GM12878 (cell line): ENCODE results near the gene APOC4. TPM values are rescaled to one million over a fixed set of nuclear protein-coding genes. Genes with fewer than 3 reads are reported as not detected.

Experiments
- ATAC-seq: fragments of 200-7000 bp; cut with Tn5 transposase; 3 replicates; pipeline ENCODE4 v1.9.1; 2020; ENCODE audit warnings: mild to moderate bottlenecking, moderate library complexity
- BruUV-seq: library from RNA; stranded (reverse); fragments of 400-500 nt; replicated peaks from 2 replicates; lab custom pipeline; 2021; lab: Mats Ljungman, UMichigan
- CTCF ChIA-PET: fragments of 300-600 bp; sonication (Branson Sonifier 250); formaldehyde crosslinking; extraction: SDS; loops from one replicate; lab custom pipeline; 2021; ENCODE audit warnings: inconsistent platforms; lab: Yijun Ruan, JAX
- POLR2A ChIA-PET: fragments of 350-600 bp; formaldehyde crosslinking; extraction: SDS; loops from one replicate; lab custom pipeline; 2021; ENCODE audit warnings: inconsistent platforms; lab: Charles Lee
- RAD21 ChIA-PET: fragments of 300-600 bp; sonication (Branson Sonifier 250); formaldehyde crosslinking; loops from one replicate; lab custom pipeline; 2023; ENCODE audit warnings: antibody characterized with exemption; ENCODE audit not compliant: unreplicated experiment; lab: Charles Lee
- SMC1A ChIA-PET: fragments of 300-600 bp; sonication (Branson Sonifier 250); formaldehyde crosslinking; loops from one replicate; lab custom pipeline; 2023; ENCODE audit not compliant: unreplicated experiment, uncharacterized antibody; lab: Charles Lee
- DNase-seq: peaks from one replicate; pipeline ENCODE4 v3.0.0-alpha.2; 2011; ENCODE audit warnings: low read depth, low spot score
- FAIRE-seq: peaks from 3 replicates; lab custom pipeline; 2011; peaks lifted over from hg19 to GRCh38; lab: Jason Lieb, UNC
- H2AFZ ChIP-seq: 2 replicates; pipeline ENCODE4 v1.6.0; 2011; ENCODE audit warnings: low read depth, low read length, control low read depth; ENCODE audit not compliant: control insufficient read depth
- H3K27ac ChIP-seq: 2 replicates; pipeline ENCODE4 v1.5.1; 2011; ENCODE audit warnings: control low read depth; ENCODE audit not compliant: control insufficient read depth, insufficient read depth
- H3K27me3 ChIP-seq, 2 experiments: replicated peaks in 1 of 2; 2 replicates each; pipeline versions ENCODE4 v1.6.0 to v1.6.1; 2011; ENCODE audit warnings: low read length in 1 of 2; ENCODE audit not compliant: control insufficient read depth in 2 of 2, insufficient read depth in 2 of 2
- H3K36me3 ChIP-seq, 2 experiments: 2 replicates each; pipeline ENCODE4 v1.5.1; 2011; ENCODE audit warnings: low read length in 1 of 2; ENCODE audit not compliant: control insufficient read depth in 2 of 2, insufficient read depth in 2 of 2
- H3K4me1 ChIP-seq: 2 replicates; pipeline ENCODE4 v1.6.1; 2011; ENCODE audit warnings: mild to moderate bottlenecking, low read length, moderate library complexity, mixed read lengths; ENCODE audit not compliant: control insufficient read depth, insufficient read depth
- H3K4me2 ChIP-seq: 2 replicates; pipeline ENCODE4 v1.6.0; 2011; ENCODE audit warnings: control low read depth; ENCODE audit not compliant: control insufficient read depth, insufficient read depth
- H3K4me3 ChIP-seq: fragments of 200-600 bp; sonication (generic); 2 replicates; pipeline ENCODE4 v1.5.1; 2016
- H3K79me2 ChIP-seq: 2 replicates; pipeline ENCODE4 v1.6.0; 2011; ENCODE audit warnings: low read length; ENCODE audit not compliant: control insufficient read depth, insufficient read depth
- H3K9ac ChIP-seq: 2 replicates; pipeline ENCODE4 v1.8.0; 2011; ENCODE audit warnings: low read length, control low read depth, mixed read lengths; ENCODE audit not compliant: control insufficient read depth, insufficient read depth
- H3K9me3 ChIP-seq: replicated peaks from 3 replicates; pipeline ENCODE4 v1.5.1; 2011; ENCODE audit warnings: mild to moderate bottlenecking, low read length; ENCODE audit not compliant: control insufficient read depth, insufficient read depth
- H4K20me1 ChIP-seq: 2 replicates; pipeline ENCODE4 v1.6.0; 2011; ENCODE audit not compliant: control insufficient read depth, insufficient read depth
- BMI1 ChIP-seq: fragments of 450-650 bp; IDR thresholded peaks from 2 replicates; pipeline ENCODE4 v1.6.1; 2016; ENCODE audit warnings: mild to moderate bottlenecking, moderate library complexity, borderline replicate concordance
- CBX5 ChIP-seq: sonication (generic); IDR thresholded peaks from 2 replicates; pipeline ENCODE4 v1.6.1; 2016; ENCODE audit warnings: low read depth, moderate library complexity, mild to moderate bottlenecking, inconsistent platforms
- CHD4 ChIP-seq: fragments of 200-600 bp; sonication (generic); IDR thresholded peaks from 2 replicates; pipeline ENCODE4 v1.6.1; 2016; ENCODE audit warnings: mild to moderate bottlenecking
- FOS ChIP-seq: IDR thresholded peaks from 3 replicates; pipeline ENCODE4 v1.6.1; 2011; ENCODE audit warnings: borderline replicate concordance; ENCODE audit not compliant: insufficient read length; ENCODE audit errors: extremely low read depth
- SIX5 ChIP-seq: IDR thresholded peaks from 2 replicates; pipeline ENCODE4 v1.6.1; 2011; ENCODE audit warnings: mild to moderate bottlenecking, low read depth, low read length, moderate library complexity; ENCODE audit not compliant: severe bottlenecking
- SPI1 ChIP-seq: IDR thresholded peaks from 2 replicates; pipeline ENCODE4 v1.6.1; 2011; ENCODE audit warnings: low read depth, mild to moderate bottlenecking, low read length, moderate library complexity, borderline replicate concordance; ENCODE audit not compliant: insufficient read depth
- WGBS: methylation state at CpG from one replicate; pipeline ENCODE4 v1.1.6; 2016; ENCODE audit warnings: low lambda C conversion rate; ENCODE audit not compliant: insufficient replicate concordance, insufficient coverage; ENCODE audit errors: missing lambda C conversion rate; 5-methylcytosine and 5-hydroxymethylcytosine counted together
- in situ Hi-C: fragments of 300-500 bp; cut with MboI; formaldehyde crosslinking; loops from 9 replicates; pipeline ENCODE4 v1.14.3; 2018; ENCODE audit warnings: mixed read lengths
- intact Hi-C: fragments of 100-400 bp; cut with micrococcal nuclease; formaldehyde crosslinking; loops from one replicate; pipeline ENCODE4 v1.14.2; 2022; ENCODE audit not compliant: unreplicated experiment
- polyA plus RNA-seq, 11 experiments: library from polyadenylated mRNA; depleted of rRNA in 4 of 11; unstranded in 6 of 11; stranded (reverse) in 5 of 11; fragments of >200 nt; fragmentation: Nextera tagmentation in 4 of 11; fragmentation: Illumina TruSeq in 1 of 11; extraction: Ambion mirVana in 4 of 11; extraction: Trizol in 1 of 11; gene quantifications; 1 replicate in 1 of 11; 2 replicates in 10 of 11; pipeline versions ENCODE4 v1.2.1 to v1.2.3, GENCODE V29; 2011 to 2016; ENCODE audit warnings: inconsistent platforms in 2 of 11, missing spikeins in 2 of 11, low read depth in 1 of 11
- total RNA-seq, 4 experiments: library from RNA; depleted of rRNA in 3 of 4; stranded (reverse); fragments of >200 nt in 3 of 4; fragmentation: Illumina TruSeq in 1 of 4; extraction: Trizol in 1 of 4; gene quantifications; 2 replicates each; pipeline versions ENCODE4 v1.2.1 to v1.2.3, GENCODE V29; 2013 to 2021
- TF ChIP-seq, protein P1 (sequence below): IDR thresholded peaks from 2 replicates; pipeline ENCODE4 v1.6.1; 2012; ENCODE audit warnings: improper control_type of control experiment, low read depth, low read length; ENCODE audit not compliant: insufficient replicate concordance
- TF ChIP-seq, protein P2 (sequence below): fragments of 450-650 bp; IDR thresholded peaks from 2 replicates; pipeline ENCODE4 v1.6.1; 2016; ENCODE audit warnings: mild to moderate bottlenecking

APOC4 gene
- total and polyA plus RNA-seq, 10 of the 15 experiments (the other 5 are each of a cell fraction or from before 2014, with no cell fraction given): not detected

DNA sequence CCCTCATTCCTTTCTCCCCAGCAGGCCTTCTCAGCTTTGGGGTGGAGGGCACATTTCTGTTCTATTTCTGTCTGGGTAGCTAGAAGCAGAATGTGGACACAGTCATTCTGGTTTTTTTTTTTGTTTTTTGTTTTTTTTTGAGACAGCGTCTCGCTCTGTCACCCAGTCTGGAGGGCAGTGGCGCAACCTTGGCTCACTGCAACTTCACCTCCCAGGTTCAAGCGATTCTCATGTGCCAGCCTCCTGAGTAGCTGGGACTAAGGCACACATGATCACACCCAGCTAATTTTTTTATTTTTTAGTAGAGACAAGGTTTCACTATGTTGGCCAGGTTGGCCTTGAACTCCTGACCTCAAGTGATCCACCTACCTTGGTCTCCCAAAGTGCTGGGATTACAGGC lies 33.4 kb downstream of the APOC4 start (continued):
- TF ChIP-seq, protein P1, sequence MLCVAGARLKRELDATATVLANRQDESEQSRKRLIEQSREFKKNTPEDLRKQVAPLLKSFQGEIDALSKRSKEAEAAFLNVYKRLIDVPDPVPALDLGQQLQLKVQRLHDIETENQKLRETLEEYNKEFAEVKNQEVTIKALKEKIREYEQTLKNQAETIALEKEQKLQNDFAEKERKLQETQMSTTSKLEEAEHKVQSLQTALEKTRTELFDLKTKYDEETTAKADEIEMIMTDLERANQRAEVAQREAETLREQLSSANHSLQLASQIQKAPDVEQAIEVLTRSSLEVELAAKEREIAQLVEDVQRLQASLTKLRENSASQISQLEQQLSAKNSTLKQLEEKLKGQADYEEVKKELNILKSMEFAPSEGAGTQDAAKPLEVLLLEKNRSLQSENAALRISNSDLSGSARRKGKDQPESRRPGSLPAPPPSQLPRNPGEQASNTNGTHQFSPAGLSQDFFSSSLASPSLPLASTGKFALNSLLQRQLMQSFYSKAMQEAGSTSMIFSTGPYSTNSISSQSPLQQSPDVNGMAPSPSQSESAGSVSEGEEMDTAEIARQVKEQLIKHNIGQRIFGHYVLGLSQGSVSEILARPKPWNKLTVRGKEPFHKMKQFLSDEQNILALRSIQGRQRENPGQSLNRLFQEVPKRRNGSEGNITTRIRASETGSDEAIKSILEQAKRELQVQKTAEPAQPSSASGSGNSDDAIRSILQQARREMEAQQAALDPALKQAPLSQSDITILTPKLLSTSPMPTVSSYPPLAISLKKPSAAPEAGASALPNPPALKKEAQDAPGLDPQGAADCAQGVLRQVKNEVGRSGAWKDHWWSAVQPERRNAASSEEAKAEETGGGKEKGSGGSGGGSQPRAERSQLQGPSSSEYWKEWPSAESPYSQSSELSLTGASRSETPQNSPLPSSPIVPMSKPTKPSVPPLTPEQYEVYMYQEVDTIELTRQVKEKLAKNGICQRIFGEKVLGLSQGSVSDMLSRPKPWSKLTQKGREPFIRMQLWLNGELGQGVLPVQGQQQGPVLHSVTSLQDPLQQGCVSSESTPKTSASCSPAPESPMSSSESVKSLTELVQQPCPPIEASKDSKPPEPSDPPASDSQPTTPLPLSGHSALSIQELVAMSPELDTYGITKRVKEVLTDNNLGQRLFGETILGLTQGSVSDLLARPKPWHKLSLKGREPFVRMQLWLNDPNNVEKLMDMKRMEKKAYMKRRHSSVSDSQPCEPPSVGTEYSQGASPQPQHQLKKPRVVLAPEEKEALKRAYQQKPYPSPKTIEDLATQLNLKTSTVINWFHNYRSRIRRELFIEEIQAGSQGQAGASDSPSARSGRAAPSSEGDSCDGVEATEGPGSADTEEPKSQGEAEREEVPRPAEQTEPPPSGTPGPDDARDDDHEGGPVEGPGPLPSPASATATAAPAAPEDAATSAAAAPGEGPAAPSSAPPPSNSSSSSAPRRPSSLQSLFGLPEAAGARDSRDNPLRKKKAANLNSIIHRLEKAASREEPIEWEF: no peak
- TF ChIP-seq, all 136 proteins: peak for 0

DNA sequence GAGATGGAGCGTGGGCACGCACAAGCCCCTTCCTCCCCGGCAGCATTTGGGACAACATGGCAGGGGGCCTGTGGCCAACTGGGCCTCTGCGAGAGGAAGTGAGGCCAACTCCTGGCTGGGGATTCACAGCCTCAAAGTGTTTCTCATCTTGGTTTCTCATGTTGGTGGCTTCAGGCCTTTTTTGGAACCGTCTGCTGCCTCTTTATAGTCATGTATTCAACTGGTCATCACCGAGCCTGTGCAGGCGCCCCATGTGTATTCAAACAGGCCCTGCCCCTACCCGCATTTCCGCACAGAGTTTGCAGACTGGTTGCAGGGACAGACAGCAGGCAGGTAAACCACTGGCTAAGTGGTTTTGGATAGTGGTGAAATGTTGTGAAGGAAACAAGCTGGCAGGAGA lies 42.0 kb downstream of the APOC4 start:
- H3K4me3 ChIP-seq: no peak overlapping the region
- intact Hi-C loops: no loop called here
- TF ChIP-seq SIX5 (no peak), CHD4 (no peak), FOS (no peak), CBX5 (no peak), SPI1 (peak; percentile 62; the same call in 1 of the 2 replicates), BMI1 (no peak)
- TF ChIP-seq, protein P2, sequence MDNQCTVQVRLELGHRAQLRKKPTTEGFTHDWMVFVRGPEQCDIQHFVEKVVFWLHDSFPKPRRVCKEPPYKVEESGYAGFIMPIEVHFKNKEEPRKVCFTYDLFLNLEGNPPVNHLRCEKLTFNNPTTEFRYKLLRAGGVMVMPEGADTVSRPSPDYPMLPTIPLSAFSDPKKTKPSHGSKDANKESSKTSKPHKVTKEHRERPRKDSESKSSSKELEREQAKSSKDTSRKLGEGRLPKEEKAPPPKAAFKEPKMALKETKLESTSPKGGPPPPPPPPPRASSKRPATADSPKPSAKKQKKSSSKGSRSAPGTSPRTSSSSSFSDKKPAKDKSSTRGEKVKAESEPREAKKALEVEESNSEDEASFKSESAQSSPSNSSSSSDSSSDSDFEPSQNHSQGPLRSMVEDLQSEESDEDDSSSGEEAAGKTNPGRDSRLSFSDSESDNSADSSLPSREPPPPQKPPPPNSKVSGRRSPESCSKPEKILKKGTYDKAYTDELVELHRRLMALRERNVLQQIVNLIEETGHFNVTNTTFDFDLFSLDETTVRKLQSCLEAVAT: 0 out of 2 replicates have a peak, but pooled peaks have one; percentile 33
- H3K4me1 ChIP-seq: no peaks in the 10 kb centered on the region
- no peak overlapping the region; the same call in 1 of the 2 replicates for H3K27ac ChIP-seq
- H3K4me2 ChIP-seq: no peak overlapping the region
- in situ Hi-C loops: no loop called here
- ATAC-seq (no peak), DNase-seq (no peak), FAIRE-seq (no peak)
- POLR2A ChIA-PET: interaction anchor here (0.6 kb wide), 1 partner anchor 22 kb away, joined by 5 read pairs; no protein-coding TSS in a partner anchor
- SMC1A ChIA-PET: interaction anchor here (0.6 kb wide), 1 partner anchor 250 kb away, joined by 3 read pairs; no protein-coding TSS in a partner anchor
- H3K9me3 ChIP-seq: no peaks in the 10 kb centered on the region
- no peak overlapping the region for H3K9ac ChIP-seq
- H3K27me3 ChIP-seq: no peaks in the 10 kb centered on the region
- H4K20me1 ChIP-seq: no peaks in the 10 kb centered on the region
- CTCF ChIA-PET: no interaction called here
- WGBS: 94% methylated on average over 9 of the region's 9 CpGs
- H2AFZ ChIP-seq: no peak overlapping the region
- RAD21 ChIA-PET: no interaction called here
- H3K79me2 ChIP-seq: no peaks in the 10 kb centered on the region
- H3K36me3 ChIP-seq: peaks cover 6 to 34% of the 10 kb centered on the region in 2 experiments; a peak in 3 of 4 replicates
- BruUV-seq: no TSS peak
